LHCN-M2 (cell line): ENCODE results near the gene SERGEF. TPM values are rescaled to one million over a fixed set of nuclear protein-coding genes. Genes with fewer than 3 reads are reported as not detected.
A peak's percentile ranks its signal among the peaks of the same experiment; 100 is the strongest.
"Not testable (repeated sequence)": the region's sequence is repeated elsewhere in the genome, so short reads cannot be mapped to it uniquely, and the experiment has no call there.

Source experiments
- DNase-seq: peaks from one replicate; pipeline ENCODE4 v3.0.0-alpha.2; 2012; ENCODE audit warnings: low read depth
- total RNA-seq: library from RNA; depleted of rRNA; stranded (reverse); fragments of >200 nt; gene quantifications from 2 replicates; pipeline ENCODE4 v1.2.3, GENCODE V29; 2014

Gene SERGEF
- total RNA-seq, 1 experiment from 2014 or later: 11.4 TPM

- no peak for DNase-seq
These were observed 12.1 kb downstream of the SERGEF start for GRCh38 chr11:18000760-18001159.

- not testable (repeated sequence) for DNase-seq
These were observed 12.7 kb downstream of the SERGEF start for GRCh38 chr11:18000128-18000527.

GRCh38 chr11:17992916-17993315 is 19.9 kb downstream of the SERGEF start:
- DNase-seq: no peak

GRCh38 chr11:17991783-17992433 is 20.9 kb downstream of the SERGEF start:
- DNase-seq: peak; percentile 46

- DNase-seq: no peak
These were observed 23.5 kb downstream of the SERGEF start for GRCh38 chr11:17989306-17989705.

GRCh38 chr11:17988465-17988864 is 24.4 kb downstream of the SERGEF start:
- no peak for DNase-seq

- DNase-seq: no peak
These were observed 25.0 kb downstream of the SERGEF start for GRCh38 chr11:17987826-17988225.

GRCh38 chr11:17986711-17987220 is 26.1 kb downstream of the SERGEF start:
- no peak for DNase-seq

GRCh38 chr11:17986007-17986710 is 26.7 kb downstream of the SERGEF start:
- DNase-seq: peak; percentile 83

- peak; percentile 29 for DNase-seq
These were observed 27.3 kb downstream of the SERGEF start for GRCh38 chr11:17985517-17985916.

GRCh38 chr11:17983569-17983968 is 29.3 kb downstream of the SERGEF start:
- DNase-seq: no peak

- no peak for DNase-seq
These were observed 33.0 kb downstream of the SERGEF start for GRCh38 chr11:17979770-17980371.

GRCh38 chr11:17978553-17979287 is 34.1 kb downstream of the SERGEF start:
- DNase-seq: peak; percentile 44

GRCh38 chr11:17976651-17977050 is 36.2 kb downstream of the SERGEF start:
- DNase-seq: no peak

- no peak for DNase-seq
These were observed 38.6 kb downstream of the SERGEF start for GRCh38 chr11:17974246-17974645.

GRCh38 chr11:17972987-17973386 is 39.9 kb downstream of the SERGEF start:
- peak; percentile 98 for DNase-seq

GRCh38 chr11:17968206-17968605 is 44.6 kb downstream of the SERGEF start:
- no peak for DNase-seq

- no peak for DNase-seq
These were observed 45.2 kb downstream of the SERGEF start for GRCh38 chr11:17967661-17968060.

- no peak for DNase-seq
These were observed 52.8 kb downstream of the SERGEF start for GRCh38 chr11:17960091-17960490.

GRCh38 chr11:17958446-17958845 is 54.4 kb downstream of the SERGEF start:
- no peak for DNase-seq

GRCh38 chr11:17954395-17955252 is 58.2 kb downstream of the SERGEF start:
- peak; percentile 23 for DNase-seq
